NCI-H1092 treated with DMSO at 0.1 percent for 48 hours (cell line): ENCODE results near the gene PDGFD.
"Not testable (repeated sequence)": the region's sequence is repeated elsewhere in the genome, so short reads cannot be mapped to it uniquely, and the experiment has no call there.

ENCODE experiments used
- DNase-seq: peaks from one replicate; lab custom pipeline; 2025; lab: John Stamatoyannopoulos, UW

Gene PDGFD

GRCh38 chr11:104054911-104055529, 108.9 kb downstream of the PDGFD start:
- no peak for DNase-seq

- no peak for DNase-seq
Measured at GRCh38 chr11:104053743-104054478, 110.0 kb downstream of the PDGFD start.

- DNase-seq: no peak
Measured at GRCh38 chr11:104051778-104052177, 112.2 kb downstream of the PDGFD start.

- DNase-seq: no peak
Measured at GRCh38 chr11:104049116-104049515, 114.8 kb downstream of the PDGFD start.

- DNase-seq: not testable (repeated sequence)
Measured at GRCh38 chr11:104046858-104047257, 117.1 kb downstream of the PDGFD start.

GRCh38 chr11:104046331-104046730, 117.6 kb downstream of the PDGFD start:
- no peak for DNase-seq

GRCh38 chr11:104043678-104044239, 120.2 kb downstream of the PDGFD start:
- DNase-seq: no peak

- no peak for DNase-seq
Measured at GRCh38 chr11:104043142-104043541, 120.8 kb downstream of the PDGFD start.

GRCh38 chr11:104041792-104042191, 122.2 kb downstream of the PDGFD start:
- DNase-seq: no peak

GRCh38 chr11:104036995-104037394, 127.0 kb downstream of the PDGFD start:
- DNase-seq: no peak

GRCh38 chr11:104036588-104036987, 127.4 kb downstream of the PDGFD start, which contains the start of gene DDI1:
TSS of gene DDI1 (plus strand) at chr11:104036640. CDS start at chr11:104036823, 183 bp downstream.
- DNase-seq: no peak

GRCh38 chr11:104033561-104033960, 130.4 kb downstream of the PDGFD start:
- DNase-seq: no peak

- no peak for DNase-seq
Measured at GRCh38 chr11:104033134-104033533, 130.8 kb downstream of the PDGFD start.

- no peak for DNase-seq
Measured at GRCh38 chr11:104028476-104029263, 135.3 kb downstream of the PDGFD start.

- no peak for DNase-seq
Measured at GRCh38 chr11:104024572-104024971, 139.4 kb downstream of the PDGFD start.

- no peak for DNase-seq
Measured at GRCh38 chr11:104015649-104016415, 148.1 kb downstream of the PDGFD start.

GRCh38 chr11:104011044-104011443, 152.9 kb downstream of the PDGFD start:
- no peak for DNase-seq

GRCh38 chr11:104009744-104010143, 154.2 kb downstream of the PDGFD start:
- DNase-seq: no peak

GRCh38 chr11:104005234-104005855, 158.6 kb downstream of the PDGFD start:
- DNase-seq: no peak

GRCh38 chr11:104003491-104003890, 160.5 kb downstream of the PDGFD start:
- DNase-seq: no peak

- DNase-seq: no peak
Measured at GRCh38 chr11:104001561-104002056, 162.3 kb downstream of the PDGFD start.
